HCT116 (cell line): Measurements from ENCODE around the gene UAP1L1. TPM values are rescaled to one million over a fixed set of nuclear protein-coding genes. Genes with fewer than 3 reads are reported as not detected.

Source experiments
- ATAC-seq: fragments of 200-7000 bp; cut with Tn5 transposase; 2 replicates; pipeline ENCODE4 v1.9.1; 2020; ENCODE audit warnings: mild to moderate bottlenecking, moderate library complexity
- BruUV-seq: library from RNA; stranded (reverse); fragments of 400-500 nt; replicated peaks from 2 replicates; lab custom pipeline; 2021; lab: Mats Ljungman, UMichigan
- CTCF ChIA-PET: fragments of 300-600 bp; sonication (Branson Sonifier 250); formaldehyde crosslinking; loops from one replicate; lab custom pipeline; 2021; ENCODE audit warnings: antibody characterized with exemption; lab: Charles Lee
- POLR2A ChIA-PET: fragments of 300-600, 350-600 bp; sonication (Branson Sonifier 250); formaldehyde crosslinking; loops from one replicate; lab custom pipeline; 2021; ENCODE audit warnings: antibody characterized with exemption; lab: Charles Lee
- RAD21 ChIA-PET, 2 experiments: fragments of 300-600 bp; sonication (Branson Sonifier 250); formaldehyde crosslinking; loops; one replicate each; lab custom pipeline; 2023; ENCODE audit warnings: low total read pairs in 2 of 2; ENCODE audit not compliant: uncharacterized antibody in 2 of 2, unreplicated experiment in 2 of 2, low non-redundant PET in 1 of 2; lab: Charles Lee
- DNase-seq: peaks from one replicate; pipeline ENCODE4 v3.0.0-alpha.2; 2010; ENCODE audit warnings: low read depth, low spot score
- H2AFZ ChIP-seq: fragments of 200-600 bp; shearing (Covaris generic), sonication (generic); 2 replicates; pipeline ENCODE4 v1.6.1; 2017; ENCODE audit warnings: low read depth, mixed run types, mixed read lengths, antibody characterized with exemption, low read length; ENCODE audit not compliant: poor library complexity, severe bottlenecking
- H3K27ac ChIP-seq: 2 replicates; pipeline ENCODE4 v1.5.1; 2012; ENCODE audit warnings: low read depth, low read length
- H3K27me3 ChIP-seq: fragments of 200-600 bp; sonication (generic); 2 replicates; pipeline ENCODE4 v1.6.1; 2016; ENCODE audit warnings: mixed run types, low read length, mixed read lengths; ENCODE audit not compliant: insufficient read depth
- H3K36me3 ChIP-seq, 2 experiments: fragments of 200-500 bp in 1 of 2; fragments of 200-600 bp in 1 of 2; sonication (Bioruptor generic) in 1 of 2; sonication (generic) in 1 of 2; 2 replicates each; pipeline versions ENCODE4 v1.5.1 to v1.6.1; 2014 to 2016; ENCODE audit warnings: low read length in 2 of 2, inconsistent platforms in 1 of 2, mixed read lengths in 1 of 2, mixed run types in 1 of 2; ENCODE audit not compliant: insufficient read depth in 2 of 2, control insufficient read depth in 1 of 2
- H3K4me1 ChIP-seq, 2 experiments: fragments of 200-600 bp in 1 of 2; sonication (generic) in 1 of 2; 2 replicates each; pipeline versions ENCODE4 v1.5.1 to v1.6.1; 2012 to 2017; ENCODE audit warnings: low read length in 2 of 2, inconsistent platforms in 1 of 2, mild to moderate bottlenecking in 1 of 2, mixed read lengths in 1 of 2, mixed run types in 1 of 2, moderate library complexity in 1 of 2; ENCODE audit not compliant: insufficient read depth in 2 of 2, control insufficient read depth in 1 of 2
- H3K4me2 ChIP-seq: fragments of 200-600 bp; sonication (generic); 2 replicates; pipeline ENCODE4 v1.6.1; 2017; ENCODE audit warnings: mixed run types, low read length, mixed read lengths
- H3K4me3 ChIP-seq, 2 experiments: fragments of 200-600 bp in 1 of 2; sonication (generic) in 1 of 2; replicated peaks in 1 of 2; 2 replicates each; pipeline ENCODE4 v1.5.1; 2011 to 2016; ENCODE audit warnings: low read length in 2 of 2, control low read depth in 1 of 2, low read depth in 1 of 2, mild to moderate bottlenecking in 1 of 2, mixed read lengths in 1 of 2, mixed run types in 1 of 2
- H3K79me2 ChIP-seq: fragments of 200-600 bp; sonication (generic); 2 replicates; pipeline ENCODE4 v1.6.1; 2017; ENCODE audit warnings: mild to moderate bottlenecking, mixed run types, low read length, moderate library complexity, mixed read lengths; ENCODE audit not compliant: insufficient read depth
- H3K9ac ChIP-seq: fragments of 200-600 bp; sonication (generic); 2 replicates; pipeline ENCODE4 v1.6.1; 2016; ENCODE audit warnings: low read length, mixed read lengths
- H3K9me2 ChIP-seq: fragments of 200-600 bp; sonication (generic), shearing (Covaris generic); 2 replicates; pipeline ENCODE4 v1.6.1; 2017; ENCODE audit warnings: mixed run types, mild to moderate bottlenecking, moderate library complexity; ENCODE audit not compliant: insufficient read depth
- H3K9me3 ChIP-seq, 2 experiments: fragments of 200-500 bp in 1 of 2; fragments of 200-600 bp in 1 of 2; sonication (Bioruptor generic) in 1 of 2; sonication (generic) in 1 of 2; 2 replicates each; pipeline ENCODE4 v1.6.1; 2014 to 2017; ENCODE audit warnings: low read length in 2 of 2, mixed read lengths in 2 of 2, inconsistent platforms in 1 of 2, low read depth in 1 of 2, mild to moderate bottlenecking in 1 of 2, mixed run types in 1 of 2, moderate library complexity in 1 of 2; ENCODE audit not compliant: control insufficient read depth in 1 of 2, insufficient read depth in 1 of 2
- H4K20me1 ChIP-seq: fragments of 200-600 bp; sonication (generic), shearing (Covaris generic); 2 replicates; pipeline ENCODE4 v1.6.1; 2017; ENCODE audit warnings: mixed run types, mild to moderate bottlenecking, moderate library complexity; ENCODE audit not compliant: insufficient read depth
- EGR1 ChIP-seq: IDR thresholded peaks from 2 replicates; pipeline ENCODE4 v1.6.1; 2012; ENCODE audit warnings: low read depth
- RAD21 ChIP-seq: IDR thresholded peaks from 2 replicates; pipeline ENCODE4 v1.6.1; 2012; ENCODE audit warnings: low read depth, mild to moderate bottlenecking
- SIN3A ChIP-seq: IDR thresholded peaks from 2 replicates; pipeline ENCODE4 v1.6.1; 2012; ENCODE audit warnings: low read depth
- ZNF274 ChIP-seq: fragments of 200-500 bp; sonication (Bioruptor generic); IDR thresholded peaks from 2 replicates; pipeline ENCODE4 v1.6.1; 2014; ENCODE audit warnings: mild to moderate bottlenecking, low read depth, low read length, inconsistent platforms
- intact Hi-C: fragments of 100-400 bp; cut with micrococcal nuclease; formaldehyde crosslinking; loops from 2 replicates; pipeline ENCODE4 v1.10.0; 2022
- total RNA-seq: library from RNA; stranded (reverse); gene quantifications from one replicate; pipeline ENCODE4 v1.2.1, GENCODE V29; 2021; ENCODE audit not compliant: unreplicated experiment
- TF ChIP-seq, protein P1 (sequence below): IDR thresholded peaks from 2 replicates; pipeline ENCODE4 v1.6.1; 2012; ENCODE audit warnings: low read depth

The UAP1L1 gene
- total RNA-seq, 1 experiment from 2014 or later, result 11.0 TPM

DNA sequence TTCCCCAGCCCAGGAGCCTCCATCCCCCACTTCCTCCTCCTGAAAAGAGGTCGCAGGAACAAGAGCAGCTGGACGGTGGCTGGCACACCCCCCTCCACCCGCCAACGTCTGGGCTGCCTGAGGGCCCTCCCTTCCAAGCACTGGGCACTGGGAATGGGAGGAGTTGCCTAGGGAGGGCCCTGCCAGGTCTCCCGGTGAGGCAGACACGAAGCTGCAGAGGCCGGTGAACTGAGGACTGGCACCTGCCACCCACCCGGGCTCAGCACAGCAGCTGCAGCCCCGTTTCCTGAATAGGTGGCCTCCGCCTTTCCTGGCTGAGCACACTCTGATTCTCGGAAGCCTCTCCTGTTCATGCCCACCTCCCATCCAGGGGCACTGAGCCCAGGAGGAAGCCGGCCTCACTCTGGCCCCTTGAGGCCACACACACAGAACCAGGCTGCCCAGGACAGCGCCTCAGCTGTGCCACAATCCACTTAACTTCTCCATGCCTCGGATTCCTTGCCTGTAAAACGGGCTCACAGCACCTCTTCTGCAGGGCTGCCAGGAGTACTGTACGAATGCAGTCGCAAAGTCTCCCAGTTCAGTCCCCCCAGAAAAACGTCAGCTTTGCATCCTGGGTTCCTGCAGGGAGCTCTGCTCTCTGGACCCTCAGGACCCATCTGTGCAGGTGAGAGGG lies 32.7 kb upstream of the UAP1L1 start:
- Histone ChIP-seq H3K27ac (peak overlapping the region; percentile 77), H3K9ac (peak overlapping the region; percentile 74), H3K9me2 (no peaks in the 10 kb centered on the region), H4K20me1 (no peaks in the 10 kb centered on the region), H2AFZ (no peak overlapping the region), H3K4me1 (peaks cover 12 to 26% of the 10 kb centered on the region in 2 experiments), H3K9me3 (no peaks in the 10 kb centered on the region), H3K4me3 (peak overlapping the region; percentile 55 to 90), H3K36me3 (peaks cover 0 to 2% of the 10 kb centered on the region in 2 experiments; a peak in 1 of 4 replicates), H3K79me2 (peaks cover 24% of the 10 kb centered on the region; the same call in 1 of the 2 replicates), H3K4me2 (peak overlapping the region; percentile 97), H3K27me3 (no peaks in the 10 kb centered on the region)
- ATAC-seq, result no peak
- no TSS peak for BruUV-seq
- RAD21 ChIA-PET, result no interaction called here
- intact Hi-C loops, result loop anchor here (5.0 kb wide), 1 partner anchor 183 kb away; the partner anchor contains the start of genes CYSRT1 and RNF224
- no peak for TF ChIP-seq ZNF274
- no peak for TF ChIP-seq EGR1
- no peak for TF ChIP-seq SIN3A
- no peak for TF ChIP-seq RAD21
- TF ChIP-seq, protein P1, sequence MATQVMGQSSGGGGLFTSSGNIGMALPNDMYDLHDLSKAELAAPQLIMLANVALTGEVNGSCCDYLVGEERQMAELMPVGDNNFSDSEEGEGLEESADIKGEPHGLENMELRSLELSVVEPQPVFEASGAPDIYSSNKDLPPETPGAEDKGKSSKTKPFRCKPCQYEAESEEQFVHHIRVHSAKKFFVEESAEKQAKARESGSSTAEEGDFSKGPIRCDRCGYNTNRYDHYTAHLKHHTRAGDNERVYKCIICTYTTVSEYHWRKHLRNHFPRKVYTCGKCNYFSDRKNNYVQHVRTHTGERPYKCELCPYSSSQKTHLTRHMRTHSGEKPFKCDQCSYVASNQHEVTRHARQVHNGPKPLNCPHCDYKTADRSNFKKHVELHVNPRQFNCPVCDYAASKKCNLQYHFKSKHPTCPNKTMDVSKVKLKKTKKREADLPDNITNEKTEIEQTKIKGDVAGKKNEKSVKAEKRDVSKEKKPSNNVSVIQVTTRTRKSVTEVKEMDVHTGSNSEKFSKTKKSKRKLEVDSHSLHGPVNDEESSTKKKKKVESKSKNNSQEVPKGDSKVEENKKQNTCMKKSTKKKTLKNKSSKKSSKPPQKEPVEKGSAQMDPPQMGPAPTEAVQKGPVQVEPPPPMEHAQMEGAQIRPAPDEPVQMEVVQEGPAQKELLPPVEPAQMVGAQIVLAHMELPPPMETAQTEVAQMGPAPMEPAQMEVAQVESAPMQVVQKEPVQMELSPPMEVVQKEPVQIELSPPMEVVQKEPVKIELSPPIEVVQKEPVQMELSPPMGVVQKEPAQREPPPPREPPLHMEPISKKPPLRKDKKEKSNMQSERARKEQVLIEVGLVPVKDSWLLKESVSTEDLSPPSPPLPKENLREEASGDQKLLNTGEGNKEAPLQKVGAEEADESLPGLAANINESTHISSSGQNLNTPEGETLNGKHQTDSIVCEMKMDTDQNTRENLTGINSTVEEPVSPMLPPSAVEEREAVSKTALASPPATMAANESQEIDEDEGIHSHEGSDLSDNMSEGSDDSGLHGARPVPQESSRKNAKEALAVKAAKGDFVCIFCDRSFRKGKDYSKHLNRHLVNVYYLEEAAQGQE, result no peak
- DNase-seq, result no peak
- POLR2A ChIA-PET, result no interaction called here
- CTCF ChIA-PET, result interaction anchor here (1.0 kb wide), 1 partner anchor 9 kb away, joined by 6 read pairs; no protein-coding TSS in a partner anchor
